ENCODE data around the gene CRYBA1. TPM values are rescaled to one million over a fixed set of nuclear protein-coding genes. Genes with fewer than 3 reads are reported as not detected.
A peak's percentile ranks its signal among the peaks of the same experiment; 100 is the strongest.
"Not testable (repeated sequence)": the region's sequence is repeated elsewhere in the genome, so short reads cannot be mapped to it uniquely, and the experiment has no call there.

The CRYBA1 gene
- total and polyA plus RNA-seq, 2 donors from 2014 or later, result not detected

DNA sequence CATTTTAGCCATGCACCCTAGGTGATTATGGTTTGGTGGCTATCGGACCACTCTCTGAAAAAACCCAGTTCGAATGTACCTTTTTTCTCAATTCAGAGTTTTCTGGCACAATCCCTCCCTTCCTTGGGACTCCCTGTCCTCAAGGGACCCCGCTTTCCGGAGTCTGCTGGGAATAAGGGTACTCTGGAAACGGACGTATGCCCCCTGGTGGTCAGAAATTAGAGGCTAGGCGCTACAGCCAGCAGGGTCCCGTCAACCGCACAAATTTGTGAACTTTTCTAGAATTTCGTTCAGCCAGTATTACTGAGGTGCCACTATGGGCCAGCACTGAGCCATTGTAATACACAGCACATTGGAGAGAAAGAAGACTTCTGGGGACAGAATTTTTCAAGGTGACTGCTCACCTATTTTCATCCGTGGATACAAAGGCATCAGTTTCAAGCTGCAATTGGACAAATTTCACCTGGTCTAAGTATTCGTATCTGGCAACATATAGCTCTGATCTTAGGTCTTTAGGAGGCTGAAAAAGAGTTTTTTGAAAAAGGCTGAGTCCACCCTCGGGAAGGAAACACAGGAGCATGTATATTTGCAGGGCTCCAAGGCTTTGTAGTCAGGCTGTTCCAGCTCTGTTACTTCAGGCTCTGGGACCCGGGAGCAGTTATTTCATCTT, 27.1 kb upstream of the CRYBA1 start:
- intact Hi-C loops (cut with DNase I), result loop anchor here (2.0 kb wide), 1 partner anchor 71 kb away; no protein-coding TSS in a partner anchor
- Histone ChIP-seq H3K4me1 (ENCODE audit: control insufficient read depth in 2 of 3, insufficient read depth in 2 of 3, low read depth in 1 of 3, low read length in 3 of 3) (peaks cover 0 to 3% (median 0%) of the 10 kb centered on the region in 3 donors), H3K27ac (ENCODE audit: low read depth in 2 of 2, low read length in 2 of 2) (no peak overlapping the region), H3K4me3 (ENCODE audit: low read length in 3 of 3) (peak overlapping the region in 1 of 3 donors; percentile 34), H3K9ac (ENCODE audit: low read length in 3 of 3) (peak overlapping the region in 1 of 3 donors; percentile 29), H3K9me3 (ENCODE audit: control insufficient read depth in 2 of 3, insufficient read depth in 1 of 3, low read length in 3 of 3) (no peaks in the 10 kb centered on the region), H3K36me3 (ENCODE audit: control insufficient read depth in 2 of 3, insufficient read depth in 3 of 3, low read length in 3 of 3) (no peaks in the 10 kb centered on the region), H3K27me3 (ENCODE audit: control insufficient read depth, insufficient read depth, low read length) (no peaks in the 10 kb centered on the region)
- peak; percentile 80 to 95 (median 85) for DNase-seq
- TF ChIP-seq, protein P1, sequence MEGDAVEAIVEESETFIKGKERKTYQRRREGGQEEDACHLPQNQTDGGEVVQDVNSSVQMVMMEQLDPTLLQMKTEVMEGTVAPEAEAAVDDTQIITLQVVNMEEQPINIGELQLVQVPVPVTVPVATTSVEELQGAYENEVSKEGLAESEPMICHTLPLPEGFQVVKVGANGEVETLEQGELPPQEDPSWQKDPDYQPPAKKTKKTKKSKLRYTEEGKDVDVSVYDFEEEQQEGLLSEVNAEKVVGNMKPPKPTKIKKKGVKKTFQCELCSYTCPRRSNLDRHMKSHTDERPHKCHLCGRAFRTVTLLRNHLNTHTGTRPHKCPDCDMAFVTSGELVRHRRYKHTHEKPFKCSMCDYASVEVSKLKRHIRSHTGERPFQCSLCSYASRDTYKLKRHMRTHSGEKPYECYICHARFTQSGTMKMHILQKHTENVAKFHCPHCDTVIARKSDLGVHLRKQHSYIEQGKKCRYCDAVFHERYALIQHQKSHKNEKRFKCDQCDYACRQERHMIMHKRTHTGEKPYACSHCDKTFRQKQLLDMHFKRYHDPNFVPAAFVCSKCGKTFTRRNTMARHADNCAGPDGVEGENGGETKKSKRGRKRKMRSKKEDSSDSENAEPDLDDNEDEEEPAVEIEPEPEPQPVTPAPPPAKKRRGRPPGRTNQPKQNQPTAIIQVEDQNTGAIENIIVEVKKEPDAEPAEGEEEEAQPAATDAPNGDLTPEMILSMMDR (IDR thresholded peaks at IDR 0.05; ENCODE audit: borderline replicate concordance, extremely low read depth, insufficient read depth), result peak; percentile 86
- peak; percentile 25 for FAIRE-seq

DNA sequence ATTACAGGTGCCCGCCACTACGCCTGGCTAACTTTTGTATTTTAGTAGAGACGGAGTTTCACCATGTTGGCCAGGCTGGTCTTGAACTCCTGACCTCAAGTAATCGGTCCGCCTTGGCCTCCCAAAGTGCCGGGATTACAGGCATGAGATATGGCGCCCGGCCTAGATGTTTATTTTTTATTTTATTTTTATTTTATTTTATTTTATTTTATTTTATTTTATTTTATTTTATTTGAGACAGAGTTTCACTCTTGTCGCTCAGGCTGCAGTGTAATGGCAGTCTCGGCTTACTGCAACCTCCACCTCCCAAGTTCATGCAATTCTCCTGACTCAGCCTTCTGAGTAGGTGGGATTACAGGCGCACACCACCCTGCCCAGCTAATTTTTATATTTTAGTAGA, 25.3 kb upstream of the CRYBA1 start:
- H3K9me3 ChIP-seq (ENCODE audit: control insufficient read depth in 2 of 3, insufficient read depth in 1 of 3, low read length in 3 of 3); H3K4me3 ChIP-seq (ENCODE audit: low read length in 3 of 3); FAIRE-seq; H3K27ac ChIP-seq (ENCODE audit: low read depth in 2 of 2, low read length in 2 of 2); H3K4me1 ChIP-seq (ENCODE audit: control insufficient read depth in 2 of 3, insufficient read depth in 2 of 3, low read depth in 1 of 3, low read length in 3 of 3); H3K27me3 ChIP-seq (ENCODE audit: control insufficient read depth, insufficient read depth, low read length); H3K9ac ChIP-seq (ENCODE audit: low read length in 3 of 3); DNase-seq; H3K36me3 ChIP-seq (ENCODE audit: control insufficient read depth in 2 of 3, insufficient read depth in 3 of 3, low read length in 3 of 3); intact Hi-C loops (cut with DNase I): not testable (repeated sequence)

DNA sequence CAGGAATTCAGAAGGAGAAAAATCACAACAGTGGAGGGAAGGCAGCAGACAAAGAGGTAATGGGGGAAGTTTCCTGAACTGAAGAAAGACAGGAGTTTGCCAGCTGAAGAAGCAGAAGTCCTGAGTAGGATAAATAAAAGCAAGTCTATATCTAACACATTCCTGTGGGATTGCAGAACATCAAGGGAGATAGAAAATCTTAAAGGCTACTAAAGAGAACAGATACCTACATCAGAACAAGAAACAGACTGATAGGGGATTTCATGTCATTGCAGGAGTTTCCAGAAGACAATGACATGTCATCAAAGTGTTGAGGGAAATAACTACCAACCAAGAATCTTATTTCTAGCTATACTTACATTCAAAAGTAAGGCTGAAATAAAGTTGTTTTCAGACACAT, 21.3 kb upstream of the CRYBA1 start:
- Histone ChIP-seq H3K27ac (ENCODE audit: low read depth in 2 of 2, low read length in 2 of 2) (no peak overlapping the region), H3K9me3 (ENCODE audit: control insufficient read depth in 2 of 3, insufficient read depth in 1 of 3, low read length in 3 of 3) (no peaks in the 10 kb centered on the region), H3K27me3 (ENCODE audit: control insufficient read depth, insufficient read depth, low read length) (no peaks in the 10 kb centered on the region), H3K4me3 (ENCODE audit: low read length in 3 of 3) (no peak overlapping the region), H3K4me1 (ENCODE audit: control insufficient read depth in 2 of 3, insufficient read depth in 2 of 3, low read depth in 1 of 3, low read length in 3 of 3) (no peaks in the 10 kb centered on the region), H3K9ac (ENCODE audit: low read length in 3 of 3) (no peak overlapping the region), H3K36me3 (ENCODE audit: control insufficient read depth in 2 of 3, insufficient read depth in 3 of 3, low read length in 3 of 3) (no peaks in the 10 kb centered on the region)
- no peak for DNase-seq
- no peak for FAIRE-seq
- TF ChIP-seq, protein P1 (IDR thresholded peaks at IDR 0.05; ENCODE audit: borderline replicate concordance, extremely low read depth, insufficient read depth), result no peak
- intact Hi-C loops (cut with DNase I), result no loop called here

GRCh38 chr17:29233301-29233700, 13.4 kb upstream of the CRYBA1 start:
- H3K36me3 ChIP-seq (ENCODE audit: control insufficient read depth in 2 of 3, insufficient read depth in 3 of 3, low read length in 3 of 3), result no peaks in the 10 kb centered on the region
- H3K4me1 ChIP-seq (ENCODE audit: control insufficient read depth in 2 of 3, insufficient read depth in 2 of 3, low read depth in 1 of 3, low read length in 3 of 3), result no peaks in the 10 kb centered on the region
- DNase-seq (no peak), FAIRE-seq (no peak)
- intact Hi-C loops (cut with DNase I), result no loop called here
- TF ChIP-seq, protein P1 (IDR thresholded peaks at IDR 0.05; ENCODE audit: borderline replicate concordance, extremely low read depth, insufficient read depth), result no peak
- no peak overlapping the region for H3K27ac ChIP-seq (ENCODE audit: low read depth in 2 of 2, low read length in 2 of 2)
- no peak overlapping the region for H3K4me3 ChIP-seq (ENCODE audit: low read length in 3 of 3)
- H3K9ac ChIP-seq (ENCODE audit: low read length in 3 of 3), result no peak overlapping the region
- no peaks in the 10 kb centered on the region for H3K9me3 ChIP-seq (ENCODE audit: control insufficient read depth in 2 of 3, insufficient read depth in 1 of 3, low read length in 3 of 3)
- H3K27me3 ChIP-seq (ENCODE audit: control insufficient read depth, insufficient read depth, low read length), result no peaks in the 10 kb centered on the region

DNA sequence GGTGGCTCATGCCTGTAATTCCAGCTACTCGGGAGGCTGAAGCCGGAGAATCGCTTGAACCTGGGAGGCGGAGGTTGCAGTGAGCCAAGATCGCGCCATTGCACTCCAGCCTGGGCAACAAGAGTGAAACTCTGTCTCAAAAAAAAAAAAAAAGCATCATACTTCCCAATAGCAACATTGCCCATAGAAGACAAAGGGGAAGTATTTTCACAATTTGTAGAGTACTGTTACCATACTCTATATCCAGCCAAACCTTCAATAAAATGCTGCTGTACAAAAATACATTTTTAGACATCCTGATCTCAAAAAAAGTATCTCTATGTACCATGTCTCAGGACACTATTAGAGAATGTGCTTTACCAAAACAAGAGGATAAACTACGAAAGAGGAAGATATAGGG, 11.7 kb upstream of the CRYBA1 start:
- H3K4me1 ChIP-seq (ENCODE audit: control insufficient read depth in 2 of 3, insufficient read depth in 2 of 3, low read depth in 1 of 3, low read length in 3 of 3); H3K4me3 ChIP-seq (ENCODE audit: low read length in 3 of 3); H3K9ac ChIP-seq (ENCODE audit: low read length in 3 of 3); H3K27me3 ChIP-seq (ENCODE audit: control insufficient read depth, insufficient read depth, low read length); H3K9me3 ChIP-seq (ENCODE audit: control insufficient read depth in 2 of 3, insufficient read depth in 1 of 3, low read length in 3 of 3); intact Hi-C loops (cut with DNase I); H3K36me3 ChIP-seq (ENCODE audit: control insufficient read depth in 2 of 3, insufficient read depth in 3 of 3, low read length in 3 of 3); FAIRE-seq; DNase-seq; H3K27ac ChIP-seq (ENCODE audit: low read depth in 2 of 2, low read length in 2 of 2): not testable (repeated sequence)

Data from kidney (tissue), 14 donors.